Measurements from ENCODE around the gene PRKG1. TPM values are rescaled to one million over a fixed set of nuclear protein-coding genes. Genes with fewer than 3 reads are reported as not detected.
"Not testable (repeated sequence)": the region's sequence is repeated elsewhere in the genome, so short reads cannot be mapped to it uniquely, and the experiment has no call there.

Gene PRKG1
- total RNA-seq, 1 donor from 2014 or later, result 26.4 TPM

- no peak for DNase-seq (ENCODE audit: low spot score)
- Histone ChIP-seq H3F3A (ENCODE audit: low read depth) (no peaks in the 10 kb centered on the region), H3K9me3 (ENCODE audit: low read depth) (no peaks in the 10 kb centered on the region), H3K27me3 (no peaks in the 10 kb centered on the region), H3K4me1 (no peaks in the 10 kb centered on the region), H4K20me1 (ENCODE audit: low read depth) (no peaks in the 10 kb centered on the region), H3K4me2 (no peak overlapping the region), H2AFZ (replicated peaks) (no peak overlapping the region), H3K9ac (no peak overlapping the region), H3K79me2 (ENCODE audit: low read depth) (no peaks in the 10 kb centered on the region), H3K27ac (no peak overlapping the region), H3K4me3 (no peak overlapping the region), H3K36me3 (no peaks in the 10 kb centered on the region)
- Mint-ChIP-seq H3K27ac (no peak overlapping the region), H3K9me3 (no peaks in the 10 kb centered on the region), H3K4me1 (no peaks in the 10 kb centered on the region), H3K27me3 (ENCODE audit: insufficient read depth, low read depth) (no peaks in the 10 kb centered on the region), H3K36me3 (no peaks in the 10 kb centered on the region), H3K4me3 (no peak overlapping the region)
- no peak for TF ChIP-seq EZH2 (IDR thresholded peaks at IDR 0.05)
- no peak for TF ChIP-seq EZH2phosphoT487 (IDR thresholded peaks at IDR 0.05)
- no peak for TF ChIP-seq CTCF (IDR thresholded peaks at IDR 0.05)
Observed at GRCh38 chr10:51439645-51440044, 365.4 kb downstream of the PRKG1 start.

- no peaks in the 10 kb centered on the region for H3K27me3 Mint-ChIP-seq (ENCODE audit: insufficient read depth, low read depth)
- DNase-seq (ENCODE audit: low spot score), result no peak
- no peak overlapping the region for H3K4me2 ChIP-seq
- H2AFZ ChIP-seq (replicated peaks), result no peak overlapping the region
- H3K9me3 ChIP-seq (ENCODE audit: low read depth), result no peaks in the 10 kb centered on the region
- no peak overlapping the region for H3K27ac Mint-ChIP-seq
- H3K79me2 ChIP-seq (ENCODE audit: low read depth), result no peaks in the 10 kb centered on the region
- no peaks in the 10 kb centered on the region for H3K9me3 Mint-ChIP-seq
- H3K27me3 ChIP-seq, result no peaks in the 10 kb centered on the region
- H3K36me3 Mint-ChIP-seq, result no peaks in the 10 kb centered on the region
- H3K36me3 ChIP-seq, result no peaks in the 10 kb centered on the region
- H3K4me1 Mint-ChIP-seq, result no peaks in the 10 kb centered on the region
- H3K4me1 ChIP-seq, result no peaks in the 10 kb centered on the region
- H3K4me3 ChIP-seq, result no peak overlapping the region
- H3K9ac ChIP-seq, result no peak overlapping the region
- H3F3A ChIP-seq (ENCODE audit: low read depth), result no peaks in the 10 kb centered on the region
- no peaks in the 10 kb centered on the region for H4K20me1 ChIP-seq (ENCODE audit: low read depth)
- H3K4me3 Mint-ChIP-seq, result no peak overlapping the region
- no peak overlapping the region for H3K27ac ChIP-seq
- TF ChIP-seq EZH2phosphoT487 (IDR thresholded peaks at IDR 0.05), result no peak
- TF ChIP-seq CTCF (IDR thresholded peaks at IDR 0.05), result no peak
- TF ChIP-seq EZH2 (IDR thresholded peaks at IDR 0.05), result no peak
Observed at GRCh38 chr10:51445588-51445987, 371.3 kb downstream of the PRKG1 start.

- Mint-ChIP-seq H3K36me3 (no peaks in the 10 kb centered on the region), H3K27ac (no peak overlapping the region), H3K4me3 (no peak overlapping the region), H3K9me3 (no peaks in the 10 kb centered on the region), H3K27me3 (ENCODE audit: insufficient read depth, low read depth) (no peaks in the 10 kb centered on the region), H3K4me1 (no peaks in the 10 kb centered on the region)
- Histone ChIP-seq H3F3A (ENCODE audit: low read depth) (no peaks in the 10 kb centered on the region), H3K79me2 (ENCODE audit: low read depth) (no peaks in the 10 kb centered on the region), H3K4me1 (no peaks in the 10 kb centered on the region), H4K20me1 (ENCODE audit: low read depth) (no peaks in the 10 kb centered on the region), H3K9me3 (ENCODE audit: low read depth) (no peaks in the 10 kb centered on the region), H3K27ac (no peak overlapping the region), H3K4me2 (no peak overlapping the region), H3K27me3 (no peaks in the 10 kb centered on the region), H2AFZ (replicated peaks) (no peak overlapping the region), H3K4me3 (no peak overlapping the region), H3K36me3 (no peaks in the 10 kb centered on the region), H3K9ac (no peak overlapping the region)
- TF ChIP-seq CTCF (IDR thresholded peaks at IDR 0.05) (no peak), EZH2 (IDR thresholded peaks at IDR 0.05) (no peak), EZH2phosphoT487 (IDR thresholded peaks at IDR 0.05) (no peak)
- no peak for DNase-seq (ENCODE audit: low spot score)
Observed at GRCh38 chr10:51447119-51447518, 372.8 kb downstream of the PRKG1 start.

- H3K9me3 ChIP-seq (ENCODE audit: low read depth); H3K27me3 ChIP-seq; H3K79me2 ChIP-seq (ENCODE audit: low read depth); H2AFZ ChIP-seq (replicated peaks); H3K27ac ChIP-seq; H3K36me3 Mint-ChIP-seq; H3K27ac Mint-ChIP-seq; H3K4me1 Mint-ChIP-seq; H3K9ac ChIP-seq; H3K4me1 ChIP-seq; H3K4me3 ChIP-seq; H3K36me3 ChIP-seq; H3F3A ChIP-seq (ENCODE audit: low read depth); H4K20me1 ChIP-seq (ENCODE audit: low read depth); H3K27me3 Mint-ChIP-seq (ENCODE audit: insufficient read depth, low read depth); H3K4me2 ChIP-seq; DNase-seq (ENCODE audit: low spot score); H3K4me3 Mint-ChIP-seq: not testable (repeated sequence)
- peaks cover 11% of the 10 kb centered on the region for H3K9me3 Mint-ChIP-seq
Observed at GRCh38 chr10:51455762-51456161, 381.5 kb downstream of the PRKG1 start.
